Gastrocnemius medialis (tissue), 4 donors: ENCODE results near the gene TANC1.

ENCODE experiments used
- POLR2A ChIP-seq, 2 donors: fragments of 450-650 bp; IDR thresholded peaks; one replicate each; pipeline ENCODE4 v1.6.1; 2017; ENCODE audit warnings: antibody characterized with exemption in 2 of 2, mild to moderate bottlenecking in 2 of 2, moderate library complexity in 2 of 2
- TF ChIP-seq, protein P1 (sequence below), 5 experiments: fragments of 450-650 bp in 3 of 5; fragments of 200-600 bp in 2 of 5; sonication (generic) in 2 of 5; IDR thresholded peaks in 4 of 5; conservative IDR thresholded peaks in 1 of 5; 1 replicate in 4 of 5; 2 replicates in 1 of 5; pipeline ENCODE4 v1.5.1; 2016 to 2019; ENCODE audit warnings: antibody characterized with exemption in 5 of 5, mild to moderate bottlenecking in 3 of 5, moderate library complexity in 3 of 5

DNA sequence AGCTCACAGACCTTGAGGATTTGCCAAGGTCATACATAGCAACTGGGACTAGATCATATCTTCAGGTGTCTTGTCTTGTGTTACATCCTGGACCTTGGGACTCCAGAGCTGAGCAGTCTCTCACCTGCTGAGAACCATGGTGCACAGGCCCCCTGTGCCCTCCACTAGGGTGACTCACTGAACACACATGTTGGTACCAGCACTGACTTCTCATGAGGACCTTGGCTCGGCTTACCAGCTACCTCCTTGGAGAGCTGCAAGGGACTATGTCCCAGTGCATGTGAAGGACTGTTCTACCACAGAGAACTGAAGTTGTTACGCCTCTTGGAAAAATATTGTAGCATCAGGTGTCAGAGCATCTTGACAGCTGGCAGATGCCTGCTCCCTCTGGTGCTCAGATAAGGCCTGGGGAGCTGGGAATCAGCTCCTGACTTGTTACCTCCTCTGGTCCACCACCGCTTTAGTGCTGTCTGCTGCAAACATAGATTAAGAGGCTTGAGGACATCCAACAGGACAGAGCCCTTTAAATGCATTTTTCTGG lies 246.0 kb downstream of the TANC1 start:
- TF ChIP-seq, protein P1, sequence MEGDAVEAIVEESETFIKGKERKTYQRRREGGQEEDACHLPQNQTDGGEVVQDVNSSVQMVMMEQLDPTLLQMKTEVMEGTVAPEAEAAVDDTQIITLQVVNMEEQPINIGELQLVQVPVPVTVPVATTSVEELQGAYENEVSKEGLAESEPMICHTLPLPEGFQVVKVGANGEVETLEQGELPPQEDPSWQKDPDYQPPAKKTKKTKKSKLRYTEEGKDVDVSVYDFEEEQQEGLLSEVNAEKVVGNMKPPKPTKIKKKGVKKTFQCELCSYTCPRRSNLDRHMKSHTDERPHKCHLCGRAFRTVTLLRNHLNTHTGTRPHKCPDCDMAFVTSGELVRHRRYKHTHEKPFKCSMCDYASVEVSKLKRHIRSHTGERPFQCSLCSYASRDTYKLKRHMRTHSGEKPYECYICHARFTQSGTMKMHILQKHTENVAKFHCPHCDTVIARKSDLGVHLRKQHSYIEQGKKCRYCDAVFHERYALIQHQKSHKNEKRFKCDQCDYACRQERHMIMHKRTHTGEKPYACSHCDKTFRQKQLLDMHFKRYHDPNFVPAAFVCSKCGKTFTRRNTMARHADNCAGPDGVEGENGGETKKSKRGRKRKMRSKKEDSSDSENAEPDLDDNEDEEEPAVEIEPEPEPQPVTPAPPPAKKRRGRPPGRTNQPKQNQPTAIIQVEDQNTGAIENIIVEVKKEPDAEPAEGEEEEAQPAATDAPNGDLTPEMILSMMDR (IDR thresholded peaks at IDR 0.05 in 4 of 5, conservative IDR thresholded peaks at IDR 0.05 in 1 of 5) = no peak
- TF ChIP-seq POLR2A (IDR thresholded peaks at IDR 0.05) = no peak
